GM18517 (cell line): ENCODE results near the gene IQCH.

Experiments
- ATAC-seq: cut with Tn5 transposase; IDR thresholded peaks from one replicate; pipeline ENCODE4 v1.9.1; 2021; ENCODE audit warnings: mild to moderate bottlenecking, moderate library complexity; ENCODE audit not compliant: unreplicated experiment

IQCH gene

GRCh38 chr15:67521783-67522568, 267.4 kb downstream of the IQCH start:
- ATAC-seq = peak; percentile 8

DNA sequence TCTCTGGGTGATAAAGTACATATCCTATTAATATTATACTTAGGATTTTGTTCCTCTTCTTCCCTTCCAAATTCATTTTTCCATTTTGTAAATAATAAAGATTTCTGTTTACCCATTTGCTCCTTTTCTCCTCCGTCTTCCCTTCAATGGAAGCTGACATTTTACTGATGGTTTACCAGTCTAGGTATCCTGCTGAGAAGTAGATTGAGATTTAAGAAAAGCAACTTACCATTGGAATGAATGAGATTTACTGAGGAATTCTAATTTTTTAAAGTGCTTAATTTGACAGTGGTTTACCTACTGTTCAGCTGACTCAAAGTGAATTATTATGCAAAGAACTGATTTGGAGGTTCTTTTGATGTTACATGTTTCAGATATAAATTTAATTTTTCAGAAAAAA, 268.7 kb downstream of the IQCH start:
- no peak for ATAC-seq

DNA sequence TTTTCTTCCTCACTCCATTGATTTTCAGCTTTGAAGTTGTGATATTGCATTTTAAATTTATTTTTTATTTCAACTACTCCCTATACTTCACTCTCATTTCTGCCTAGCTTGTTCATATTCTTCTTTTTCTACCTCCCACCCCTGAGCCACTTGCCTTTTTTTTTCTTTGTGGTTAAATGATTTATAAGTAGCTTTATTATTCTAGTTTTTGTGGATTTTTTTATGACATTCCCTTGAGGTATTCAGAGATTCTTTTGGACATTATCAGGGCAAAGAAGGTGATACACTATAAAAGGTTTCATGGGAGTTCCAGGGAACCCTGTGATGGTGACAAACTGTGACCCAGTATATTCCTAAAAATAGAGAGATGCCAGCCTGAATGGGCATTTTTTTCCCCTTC, 269.6 kb downstream of the IQCH start:
- ATAC-seq = no peak

GRCh38 chr15:67528513-67528912, 273.9 kb downstream of the IQCH start:
- ATAC-seq = no peak

GRCh38 chr15:67531379-67531914, 276.9 kb downstream of the IQCH start:
- no peak for ATAC-seq

DNA sequence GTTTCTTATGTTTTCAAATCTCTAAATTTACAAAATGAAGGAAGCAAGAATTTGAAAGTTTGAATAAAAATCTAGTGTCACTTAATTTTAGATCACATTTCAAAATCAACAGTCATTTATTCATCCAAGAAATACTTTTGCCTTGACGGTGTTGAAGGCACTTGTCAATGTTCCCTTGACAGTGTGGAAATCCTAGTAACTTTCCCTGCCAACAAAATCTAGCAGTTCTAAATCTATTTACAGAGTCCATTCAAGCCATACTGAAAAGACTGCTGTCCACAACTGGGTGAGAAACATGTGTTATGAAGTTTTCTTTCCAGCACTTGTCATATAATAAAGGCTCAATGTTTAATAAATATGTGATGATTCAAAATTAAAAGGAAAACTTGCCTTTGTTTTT, 279.3 kb downstream of the IQCH start:
- ATAC-seq = no peak

DNA sequence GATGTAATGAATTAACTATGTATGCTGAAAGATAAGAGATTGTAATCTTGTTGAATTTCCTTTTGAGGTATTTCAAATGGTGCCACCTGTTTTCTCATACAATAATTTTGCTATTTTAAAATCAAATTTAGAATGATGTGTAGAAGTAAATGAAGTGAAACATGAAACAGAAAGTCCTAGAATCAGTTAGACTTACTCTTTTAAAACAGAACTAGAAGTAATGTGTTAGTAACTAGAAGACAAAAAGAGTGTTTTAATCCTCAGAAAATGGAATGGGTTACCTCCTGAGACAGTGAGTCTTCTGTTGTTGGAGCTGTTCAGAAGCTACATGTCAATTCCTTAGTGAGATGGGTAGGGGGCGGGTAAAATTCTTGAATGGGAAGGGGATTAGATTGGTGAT, 279.8 kb downstream of the IQCH start:
- no peak for ATAC-seq

- ATAC-seq = no peak
These were observed 283.2 kb downstream of the IQCH start for GRCh38 chr15:67537771-67538170.

DNA sequence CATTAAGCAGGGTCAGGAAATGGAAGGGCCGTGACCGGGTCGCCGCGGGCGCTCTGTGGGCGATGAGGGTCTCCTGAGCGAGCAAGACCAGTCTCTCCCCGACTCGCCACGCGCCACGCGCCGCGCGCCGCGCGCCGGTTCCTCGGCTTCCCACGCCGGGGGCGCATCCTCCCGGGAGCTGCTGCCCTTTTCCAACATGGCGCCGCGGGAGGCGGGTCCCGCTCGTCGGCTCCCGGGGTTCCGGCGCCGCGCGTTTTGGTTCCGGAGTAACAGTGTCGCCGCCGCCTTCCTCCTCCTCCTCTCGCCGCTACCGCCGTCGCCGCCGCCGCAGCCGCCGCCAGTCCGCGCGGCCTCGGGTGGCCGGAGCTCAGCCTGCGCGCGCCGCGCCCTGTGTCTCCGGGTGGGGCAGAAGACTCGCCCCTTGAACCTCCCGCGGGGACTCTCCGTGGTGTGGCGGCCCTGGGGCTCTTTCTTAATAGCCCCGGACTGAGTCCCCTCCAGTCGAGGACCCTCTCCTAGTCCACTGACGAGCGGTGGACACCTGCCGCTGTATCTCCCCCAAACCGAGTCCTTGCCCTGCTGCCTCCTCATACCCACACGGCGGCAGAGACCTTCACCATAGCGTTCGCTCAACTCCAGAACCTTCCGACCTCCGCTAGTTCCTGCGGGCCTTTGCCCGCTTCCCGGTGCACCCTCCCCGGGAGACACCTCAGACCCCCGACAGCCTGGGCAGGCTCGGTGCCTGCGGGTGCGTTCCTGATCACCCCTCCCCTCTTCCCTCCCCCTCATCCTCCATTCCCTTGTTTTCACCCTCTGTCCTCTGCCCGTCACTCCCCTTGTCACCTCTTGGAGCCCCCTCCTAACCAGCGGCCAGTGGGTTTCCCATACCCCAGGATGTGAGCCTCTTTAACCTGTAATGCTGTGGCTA, 288.1 kb downstream of the IQCH start, which contains the start of gene MAP2K5:
TSS of gene MAP2K5 (plus strand) at position 284 of the 928 bp plus-strand sequence. CDS start at position 917, 633 bp downstream.
- peak; percentile 36 for ATAC-seq

DNA sequence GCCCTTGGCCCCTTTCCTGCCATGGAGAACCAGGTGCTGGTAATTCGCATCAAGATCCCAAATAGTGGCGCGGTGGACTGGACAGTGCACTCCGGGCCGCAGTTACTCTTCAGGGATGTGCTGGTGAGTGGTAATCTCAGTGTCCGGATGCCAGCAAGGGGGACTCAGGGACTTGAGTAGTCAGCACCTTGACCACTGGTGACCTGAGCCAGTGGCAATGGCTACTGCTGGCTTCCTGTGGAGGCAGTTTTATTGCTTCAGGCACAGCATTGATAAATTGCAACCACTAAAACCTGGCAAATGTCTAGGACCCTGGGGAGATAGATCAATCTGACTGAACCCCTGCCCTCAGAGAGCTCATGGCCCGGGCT, 288.7 kb downstream of the IQCH start:
- no peak for ATAC-seq

DNA sequence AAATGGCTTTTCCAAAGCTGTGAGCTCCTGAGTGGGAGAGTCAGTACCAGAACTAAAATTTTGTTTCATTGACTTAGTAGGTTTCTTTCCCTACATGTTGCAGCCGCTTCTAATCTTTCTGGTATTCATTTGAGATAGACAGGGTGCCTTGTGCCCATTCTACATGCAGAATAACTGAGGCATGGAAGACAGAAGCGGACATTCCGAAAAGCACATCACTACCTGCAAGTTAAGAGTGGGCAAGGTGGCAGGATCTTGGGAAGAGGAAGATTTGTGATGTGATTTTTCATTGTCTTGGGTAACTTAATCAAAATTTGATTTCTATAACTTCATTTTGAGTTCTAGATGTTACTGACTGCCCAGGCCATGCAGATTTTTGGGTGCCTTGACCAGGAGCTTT, 289.9 kb downstream of the IQCH start:
- no peak for ATAC-seq

DNA sequence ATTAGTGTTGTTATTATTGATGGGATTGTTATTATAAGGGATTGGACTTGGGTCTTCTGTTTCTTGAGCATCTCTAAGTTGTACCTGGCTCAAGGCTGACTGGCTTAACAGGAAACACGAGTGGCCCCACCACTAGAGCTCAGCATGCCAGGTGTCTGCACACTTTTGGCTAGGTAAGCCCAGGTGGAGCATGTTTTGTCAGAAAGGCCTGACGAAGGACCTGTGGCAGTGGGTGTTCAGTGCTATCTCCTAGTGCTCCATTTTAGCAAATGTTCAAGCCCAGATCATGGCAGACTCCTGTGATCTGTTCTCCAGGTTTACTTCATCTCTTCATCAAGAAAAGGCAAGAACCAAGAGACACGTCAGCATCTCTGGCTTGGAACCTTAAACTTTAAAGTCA, 291.3 kb downstream of the IQCH start:
- ATAC-seq = no peak

- ATAC-seq = no peak
These were observed 292.5 kb downstream of the IQCH start for GRCh38 chr15:67547064-67547463.

DNA sequence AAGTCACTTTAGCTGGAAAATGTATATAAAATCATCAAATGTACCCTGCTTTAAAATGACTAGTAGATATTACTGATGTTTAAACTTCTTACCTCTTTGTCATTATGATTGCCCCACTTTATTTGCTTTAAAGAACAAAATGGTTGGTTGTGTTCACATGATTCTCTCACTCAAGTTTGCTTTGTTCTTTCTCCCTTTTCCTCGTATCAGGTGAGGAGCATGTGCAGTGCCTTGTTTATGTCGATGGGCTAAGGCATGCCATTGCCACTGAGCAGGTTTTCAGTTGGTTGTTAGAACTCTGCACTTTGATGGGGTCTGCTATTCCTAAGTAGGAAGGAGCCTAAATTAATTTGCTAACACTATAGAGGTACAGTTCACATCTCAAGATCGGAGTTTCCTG, 293.2 kb downstream of the IQCH start:
- ATAC-seq = no peak

DNA sequence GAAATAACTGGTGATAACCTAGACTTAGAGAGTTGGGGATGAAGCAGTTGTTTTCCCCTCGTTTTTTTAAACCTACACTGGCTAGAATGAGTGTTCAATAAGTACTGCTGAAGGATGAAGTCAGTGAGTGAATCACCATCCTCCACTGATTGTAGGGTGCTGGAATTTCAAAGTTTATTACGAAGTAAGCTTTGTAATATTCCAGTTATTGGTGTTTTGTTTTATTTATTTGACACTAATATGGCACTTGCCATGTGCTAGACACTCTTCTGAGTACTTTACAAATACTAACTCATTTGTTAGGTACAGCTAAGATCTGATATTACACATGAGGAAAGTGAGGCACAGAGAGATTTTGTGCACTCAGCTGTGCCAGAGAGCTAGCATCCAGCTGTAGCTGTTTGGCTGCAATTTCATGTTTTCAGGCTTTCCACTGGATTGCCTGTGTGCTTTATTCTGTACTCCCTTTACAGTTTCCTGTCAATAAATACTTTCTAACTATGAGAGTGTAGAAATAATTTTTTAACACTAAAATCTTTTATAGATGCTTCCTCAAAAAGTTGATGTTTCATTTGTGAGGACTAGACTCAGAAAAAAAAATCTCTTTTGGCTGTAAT, 293.8 kb downstream of the IQCH start:
- ATAC-seq = no peak

DNA sequence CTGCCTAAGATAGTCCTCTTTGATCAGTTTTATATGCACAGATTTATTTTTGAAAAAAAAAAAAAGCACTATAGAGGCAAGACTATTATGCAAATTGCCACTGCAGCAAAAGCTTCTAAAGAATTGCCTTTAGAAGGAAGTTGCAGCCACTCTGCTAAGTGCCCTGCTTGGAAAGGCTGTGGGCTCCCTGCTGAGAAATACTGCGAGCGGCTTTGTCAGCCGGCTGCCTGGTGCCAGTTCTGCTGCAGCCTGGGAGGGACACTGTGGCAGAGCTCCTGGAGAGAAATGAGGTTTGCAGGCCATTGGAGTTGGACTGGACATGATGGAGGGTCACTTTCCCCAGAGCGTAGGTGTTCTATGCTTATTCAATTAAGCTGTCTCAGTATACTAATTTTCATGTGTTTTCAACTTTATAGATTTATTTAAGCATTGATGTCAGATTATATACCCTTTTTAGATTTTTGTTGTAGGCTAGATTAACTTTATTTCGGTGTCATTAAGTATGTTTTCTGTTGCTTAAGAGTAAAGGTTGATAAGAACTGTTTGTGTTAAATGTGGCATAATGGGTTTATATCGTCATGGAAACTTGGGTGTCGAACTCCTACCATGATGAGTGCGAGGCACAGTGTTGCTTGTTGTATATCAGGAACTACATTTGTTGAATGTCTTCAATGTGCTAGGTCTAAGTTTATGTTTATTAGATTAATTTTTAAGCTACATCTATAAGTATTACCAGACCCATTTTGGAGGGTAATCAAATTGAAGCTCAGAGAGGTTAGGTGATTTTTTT, 294.5 kb downstream of the IQCH start:
- ATAC-seq = no peak

- ATAC-seq = no peak
These were observed 295.1 kb downstream of the IQCH start for GRCh38 chr15:67549736-67550135.

- ATAC-seq = no peak
These were observed 295.9 kb downstream of the IQCH start for GRCh38 chr15:67550522-67550921.

- no peak for ATAC-seq
These were observed 296.7 kb downstream of the IQCH start for GRCh38 chr15:67551207-67551743.
